WTC11 (cell line): ENCODE measurements around the gene ACBD6. TPM values are rescaled to one million over a fixed set of nuclear protein-coding genes. Genes with fewer than 3 reads are reported as not detected.

Source experiments
- ATAC-seq: fragments of 200-7000 bp; cut with Tn5 transposase; 2 replicates; pipeline ENCODE4 v1.10.0; 2021; ENCODE audit warnings: mild to moderate bottlenecking, moderate library complexity
- CTCF ChIA-PET: fragments of 300-600 bp; sonication (Branson Sonifier 250); formaldehyde crosslinking; loops from one replicate; lab custom pipeline; 2021; ENCODE audit warnings: antibody characterized with exemption; lab: Charles Lee
- POLR2A ChIA-PET: fragments of 350-600 bp; sonication (Branson Sonifier 250); formaldehyde crosslinking; loops from one replicate; lab custom pipeline; 2021; ENCODE audit warnings: antibody characterized with exemption; lab: Charles Lee
- DNase-seq: peaks from one replicate; pipeline ENCODE4 v3.0.0; 2021; ENCODE audit warnings: low spot score
- H3K27ac Mint-ChIP-seq: 2 replicates; pipeline ENCODE4 v1.8.0; 2021; ENCODE audit warnings: mixed read lengths
- H3K27me3 Mint-ChIP-seq: 2 replicates; pipeline ENCODE4 v1.8.0; 2021; ENCODE audit warnings: low read depth, mild to moderate bottlenecking, moderate library complexity, mixed read lengths
- H3K36me3 Mint-ChIP-seq: 2 replicates; pipeline ENCODE4 v1.8.0; 2021; ENCODE audit warnings: mixed read lengths
- H3K4me1 Mint-ChIP-seq: 2 replicates; pipeline ENCODE4 v1.8.0; 2022; ENCODE audit warnings: mixed read lengths
- H3K4me3 Mint-ChIP-seq: 2 replicates; pipeline ENCODE4 v1.8.0; 2021; ENCODE audit warnings: mild to moderate bottlenecking, moderate library complexity, mixed read lengths
- H3K9me3 Mint-ChIP-seq: 2 replicates; pipeline ENCODE4 v1.8.0; 2021; ENCODE audit warnings: mixed read lengths
- ATF1 ChIP-seq: sonication (generic); formaldehyde crosslinking; IDR thresholded peaks from 2 replicates; pipeline ENCODE4 v1.8.1; 2023; ENCODE audit warnings: mild to moderate bottlenecking, moderate library complexity, missing genetic modification reagents
- CBFB ChIP-seq: sonication (generic); formaldehyde crosslinking; IDR thresholded peaks from 2 replicates; pipeline ENCODE4 v1.8.1; 2022; ENCODE audit warnings: mild to moderate bottlenecking, low read depth, missing genetic modification reagents
- CDX4 ChIP-seq: fragments of 250-450 bp; sonication (Bioruptor Pico); IDR thresholded peaks from 2 replicates; pipeline ENCODE4 v1.9.0; 2021; ENCODE audit warnings: moderate library complexity, mild to moderate bottlenecking, inconsistent platforms, borderline replicate concordance
- CREB1 ChIP-seq: sonication (generic); formaldehyde crosslinking; IDR thresholded peaks from 2 replicates; pipeline ENCODE4 v1.8.0; 2023; ENCODE audit warnings: mild to moderate bottlenecking, missing genetic modification reagents
- E2F4 ChIP-seq: sonication (generic); formaldehyde crosslinking; IDR thresholded peaks from 2 replicates; pipeline ENCODE4 v1.8.1; 2022; ENCODE audit warnings: low read depth, mild to moderate bottlenecking, moderate library complexity, missing genetic modification reagents, borderline replicate concordance
- ERG ChIP-seq: fragments of 250-450 bp; sonication (Bioruptor Pico); IDR thresholded peaks from 2 replicates; pipeline ENCODE4 v1.8.0; 2021; ENCODE audit warnings: mild to moderate bottlenecking
- ESRRA ChIP-seq: sonication (generic); formaldehyde crosslinking; IDR thresholded peaks from 2 replicates; pipeline ENCODE4 v1.8.1; 2022; ENCODE audit warnings: mild to moderate bottlenecking, missing genetic modification reagents, borderline replicate concordance
- HMGXB4 ChIP-seq: sonication (generic); formaldehyde crosslinking; IDR thresholded peaks from 2 replicates; pipeline ENCODE4 v1.8.1; 2023; ENCODE audit warnings: mild to moderate bottlenecking, moderate library complexity, missing genetic modification reagents
- MXD4 ChIP-seq: fragments of 250-450 bp; sonication (Bioruptor Pico); IDR thresholded peaks from 2 replicates; pipeline ENCODE4 v1.8.0; 2021; ENCODE audit warnings: mild to moderate bottlenecking, moderate library complexity, borderline replicate concordance
- MYBL2 ChIP-seq: sonication (generic); formaldehyde crosslinking; IDR thresholded peaks from 2 replicates; pipeline ENCODE4 v1.8.1; 2023; ENCODE audit warnings: mild to moderate bottlenecking, moderate library complexity, missing genetic modification reagents
- NFYB ChIP-seq: sonication (generic); formaldehyde crosslinking; conservative IDR thresholded peaks from 2 replicates; pipeline ENCODE4 v1.8.0; 2022; ENCODE audit warnings: low read depth, missing genetic modification reagents
- NR1H2 ChIP-seq: sonication (generic); formaldehyde crosslinking; IDR thresholded peaks from 2 replicates; pipeline ENCODE4 v1.9.0; 2021; ENCODE audit warnings: mild to moderate bottlenecking, moderate library complexity, missing genetic modification reagents
- OVOL2 ChIP-seq: fragments of 250-450 bp; sonication (Bioruptor Pico); IDR thresholded peaks from 2 replicates; pipeline ENCODE4 v1.9.0; 2021; ENCODE audit warnings: mild to moderate bottlenecking, borderline replicate concordance
- SMAD3 ChIP-seq: sonication (generic); formaldehyde crosslinking; IDR thresholded peaks from 2 replicates; pipeline ENCODE4 v1.8.0; 2022; ENCODE audit warnings: missing genetic modification reagents, mild to moderate bottlenecking, borderline replicate concordance
- TEAD4 ChIP-seq: sonication (generic); formaldehyde crosslinking; IDR thresholded peaks from 2 replicates; pipeline ENCODE4 v1.8.0; 2022; ENCODE audit warnings: mild to moderate bottlenecking, missing genetic modification reagents
- TP53 ChIP-seq: sonication (generic); formaldehyde crosslinking; IDR thresholded peaks from 2 replicates; pipeline ENCODE4 v1.8.1; 2023; ENCODE audit warnings: mild to moderate bottlenecking, missing genetic modification reagents
- ZNF121 ChIP-seq: sonication (generic); formaldehyde crosslinking; IDR thresholded peaks from 2 replicates; pipeline ENCODE4 v1.8.0; 2023; ENCODE audit warnings: missing genetic modification reagents
- ZNF219 ChIP-seq: sonication (generic); formaldehyde crosslinking; IDR thresholded peaks from 2 replicates; pipeline ENCODE4 v1.8.0; 2023; ENCODE audit warnings: missing genetic modification reagents, mild to moderate bottlenecking, borderline replicate concordance
- ZNF263 ChIP-seq: sonication (generic); formaldehyde crosslinking; IDR thresholded peaks from 2 replicates; pipeline ENCODE4 v1.8.1; 2022; ENCODE audit warnings: low read depth, mild to moderate bottlenecking, moderate library complexity, missing genetic modification reagents
- ZNF416 ChIP-seq: fragments of 250-450 bp; sonication (Bioruptor Pico); IDR thresholded peaks from 2 replicates; pipeline ENCODE4 v1.9.0; 2021; ENCODE audit warnings: mild to moderate bottlenecking, inconsistent platforms
- ZNF532 ChIP-seq: fragments of 250-450 bp; sonication (Bioruptor Pico); IDR thresholded peaks from 2 replicates; pipeline ENCODE4 v1.9.0; 2021; ENCODE audit warnings: mild to moderate bottlenecking, borderline replicate concordance
- total RNA-seq: library from RNA; stranded (reverse); gene quantifications from 3 replicates; pipeline ENCODE4 v1.2.3, GENCODE V29; 2021
- TF ChIP-seq, protein P1 (sequence below): sonication (generic); formaldehyde crosslinking; IDR thresholded peaks from 2 replicates; pipeline ENCODE4 v1.8.0; 2023; ENCODE audit warnings: mild to moderate bottlenecking, missing genetic modification reagents

ACBD6 gene
- total RNA-seq, 1 experiment from 2014 or later: 53.5 TPM

GRCh38 chr1:180294711-180295110, 207.7 kb downstream of the ACBD6 start:
- peaks cover 2% of the 10 kb centered on the region; the same call in 1 of the 2 replicates for H3K36me3 Mint-ChIP-seq
- no peak for DNase-seq
- no peak overlapping the region for H3K27ac Mint-ChIP-seq
- ChIA-PET CTCF (no interaction called here), POLR2A (no interaction called here)
- TF ChIP-seq ZNF121 (CRISPR knock-in tag): peak; percentile 73
- no peak for TF ChIP-seq HMGXB4 (CRISPR knock-in tag)
- H3K4me3 Mint-ChIP-seq: no peak overlapping the region
- no peaks in the 10 kb centered on the region for H3K4me1 Mint-ChIP-seq
- H3K9me3 Mint-ChIP-seq: peaks cover 14% of the 10 kb centered on the region
- H3K27me3 Mint-ChIP-seq: no peaks in the 10 kb centered on the region
- no peak for ATAC-seq

GRCh38 chr1:180291004-180291403, 211.4 kb downstream of the ACBD6 start:
- TF ChIP-seq ATF1 (no peak), NFYB (no peak), ESRRA (CRISPR knock-in tag) (no peak), ERG (CRISPR knock-in tag) (no peak), E2F4 (CRISPR knock-in tag) (no peak), CBFB (CRISPR knock-in tag) (no peak), ZNF219 (CRISPR knock-in tag) (no peak), CDX4 (CRISPR knock-in tag) (no peak), ZNF532 (CRISPR knock-in tag) (no peak), SMAD3 (CRISPR knock-in tag) (no peak), OVOL2 (CRISPR knock-in tag) (no peak), MYBL2 (CRISPR knock-in tag) (no peak), TEAD4 (CRISPR knock-in tag) (no peak), ZNF263 (no peak), CREB1 (CRISPR knock-in tag) (no peak), NR1H2 (CRISPR knock-in tag) (no peak), ZNF416 (CRISPR knock-in tag) (no peak), MXD4 (no peak), TP53 (no peak)
- TF ChIP-seq, protein P1, sequence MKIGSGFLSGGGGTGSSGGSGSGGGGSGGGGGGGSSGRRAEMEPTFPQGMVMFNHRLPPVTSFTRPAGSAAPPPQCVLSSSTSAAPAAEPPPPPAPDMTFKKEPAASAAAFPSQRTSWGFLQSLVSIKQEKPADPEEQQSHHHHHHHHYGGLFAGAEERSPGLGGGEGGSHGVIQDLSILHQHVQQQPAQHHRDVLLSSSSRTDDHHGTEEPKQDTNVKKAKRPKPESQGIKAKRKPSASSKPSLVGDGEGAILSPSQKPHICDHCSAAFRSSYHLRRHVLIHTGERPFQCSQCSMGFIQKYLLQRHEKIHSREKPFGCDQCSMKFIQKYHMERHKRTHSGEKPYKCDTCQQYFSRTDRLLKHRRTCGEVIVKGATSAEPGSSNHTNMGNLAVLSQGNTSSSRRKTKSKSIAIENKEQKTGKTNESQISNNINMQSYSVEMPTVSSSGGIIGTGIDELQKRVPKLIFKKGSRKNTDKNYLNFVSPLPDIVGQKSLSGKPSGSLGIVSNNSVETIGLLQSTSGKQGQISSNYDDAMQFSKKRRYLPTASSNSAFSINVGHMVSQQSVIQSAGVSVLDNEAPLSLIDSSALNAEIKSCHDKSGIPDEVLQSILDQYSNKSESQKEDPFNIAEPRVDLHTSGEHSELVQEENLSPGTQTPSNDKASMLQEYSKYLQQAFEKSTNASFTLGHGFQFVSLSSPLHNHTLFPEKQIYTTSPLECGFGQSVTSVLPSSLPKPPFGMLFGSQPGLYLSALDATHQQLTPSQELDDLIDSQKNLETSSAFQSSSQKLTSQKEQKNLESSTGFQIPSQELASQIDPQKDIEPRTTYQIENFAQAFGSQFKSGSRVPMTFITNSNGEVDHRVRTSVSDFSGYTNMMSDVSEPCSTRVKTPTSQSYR (CRISPR knock-in tag): no peak
- H3K27me3 Mint-ChIP-seq: no peaks in the 10 kb centered on the region
- ChIA-PET POLR2A (no interaction called here), CTCF (no interaction called here)
- H3K9me3 Mint-ChIP-seq: peaks cover 14% of the 10 kb centered on the region
- DNase-seq (no peak), ATAC-seq (no peak)
- H3K4me3 Mint-ChIP-seq: no peak overlapping the region
- no peak overlapping the region for H3K27ac Mint-ChIP-seq
- H3K36me3 Mint-ChIP-seq: peaks cover 6% of the 10 kb centered on the region
- no peaks in the 10 kb centered on the region for H3K4me1 Mint-ChIP-seq
